Chondrocyte (in vitro differentiated cells): ENCODE measurements around the gene SAP30L. TPM values are rescaled to one million over a fixed set of nuclear protein-coding genes. Genes with fewer than 3 reads are reported as not detected.

Experiments used
- DNase-seq: peaks from one replicate; pipeline ENCODE4 v3.0.0; 2021; ENCODE audit warnings: mixed read lengths, low spot score
- H3K27ac Mint-ChIP-seq: one replicate; pipeline ENCODE4 v1.8.0; 2021; ENCODE audit warnings: mild to moderate bottlenecking, moderate library complexity, mixed read lengths; ENCODE audit not compliant: unreplicated experiment
- H3K27me3 Mint-ChIP-seq: 2 replicates; pipeline ENCODE4 v1.8.0; 2021; ENCODE audit warnings: low read depth, mixed read lengths
- H3K36me3 Mint-ChIP-seq: 2 replicates; pipeline ENCODE4 v1.8.0; 2021; ENCODE audit warnings: low read depth, mixed read lengths
- H3K4me1 Mint-ChIP-seq: 2 replicates; pipeline ENCODE4 v1.8.0; 2021; ENCODE audit warnings: low read depth, mild to moderate bottlenecking, mixed read lengths
- H3K4me3 Mint-ChIP-seq: one replicate; pipeline ENCODE4 v1.8.0; 2021; ENCODE audit warnings: mild to moderate bottlenecking, moderate library complexity, mixed read lengths; ENCODE audit not compliant: unreplicated experiment
- H3K9me3 Mint-ChIP-seq: 2 replicates; pipeline ENCODE4 v1.8.0; 2021; ENCODE audit warnings: low read depth, mixed read lengths
- CTCF ChIP-seq: fragments of 200-600 bp; sonication (generic); IDR thresholded peaks from 2 replicates; pipeline ENCODE4 v1.5.0; 2021; ENCODE audit warnings: antibody characterized with exemption, mild to moderate bottlenecking, moderate library complexity
- total RNA-seq: library from RNA; stranded (reverse); gene quantifications from 3 replicates; pipeline ENCODE4 v1.2.1, GENCODE V29; 2021

Gene SAP30L
- total RNA-seq, 1 donor from 2014 or later = 33.8 TPM

- no peak overlapping the region for H3K4me3 Mint-ChIP-seq
- peaks cover 21% of the 10 kb centered on the region for H3K36me3 Mint-ChIP-seq
- H3K4me1 Mint-ChIP-seq = peaks cover under 1% of the 10 kb centered on the region
- H3K9me3 Mint-ChIP-seq = no peaks in the 10 kb centered on the region
- no peak for TF ChIP-seq CTCF
- H3K27ac Mint-ChIP-seq = no peak overlapping the region
- DNase-seq = no peak
- H3K27me3 Mint-ChIP-seq = no peaks in the 10 kb centered on the region
Observed at GRCh38 chr5:154410786-154411185, 35.0 kb upstream of the SAP30L start.

- no peak for TF ChIP-seq CTCF
- H3K27me3 Mint-ChIP-seq = no peaks in the 10 kb centered on the region
- no peak overlapping the region for H3K4me3 Mint-ChIP-seq
- peaks cover 21% of the 10 kb centered on the region for H3K36me3 Mint-ChIP-seq
- DNase-seq = no peak
- no peaks in the 10 kb centered on the region for H3K4me1 Mint-ChIP-seq
- no peaks in the 10 kb centered on the region for H3K9me3 Mint-ChIP-seq
- no peak overlapping the region for H3K27ac Mint-ChIP-seq
Observed at GRCh38 chr5:154411338-154411737, 34.5 kb upstream of the SAP30L start.

GRCh38 chr5:154412316-154412715 lies 33.5 kb upstream of the SAP30L start:
- no peak for TF ChIP-seq CTCF
- Mint-ChIP-seq H3K27me3 (no peaks in the 10 kb centered on the region), H3K4me3 (no peak overlapping the region), H3K9me3 (no peaks in the 10 kb centered on the region), H3K4me1 (no peaks in the 10 kb centered on the region), H3K36me3 (peaks cover 25% of the 10 kb centered on the region), H3K27ac (no peak overlapping the region)
- DNase-seq = no peak

- TF ChIP-seq CTCF = no peak
- Mint-ChIP-seq H3K4me1 (no peaks in the 10 kb centered on the region), H3K27ac (no peak overlapping the region), H3K27me3 (no peaks in the 10 kb centered on the region), H3K36me3 (peaks cover 25% of the 10 kb centered on the region), H3K9me3 (no peaks in the 10 kb centered on the region), H3K4me3 (no peak overlapping the region)
- DNase-seq = no peak
Observed at GRCh38 chr5:154412925-154413324, 32.9 kb upstream of the SAP30L start.

GRCh38 chr5:154415114-154415513 lies 30.7 kb upstream of the SAP30L start:
- no peak for DNase-seq
- no peak overlapping the region for H3K27ac Mint-ChIP-seq
- H3K36me3 Mint-ChIP-seq = peaks cover 31% of the 10 kb centered on the region
- no peak overlapping the region for H3K4me3 Mint-ChIP-seq
- no peaks in the 10 kb centered on the region for H3K9me3 Mint-ChIP-seq
- H3K27me3 Mint-ChIP-seq = no peaks in the 10 kb centered on the region
- H3K4me1 Mint-ChIP-seq = no peaks in the 10 kb centered on the region
- TF ChIP-seq CTCF = no peak
